Hypothalamus (tissue), 51 donors: ENCODE data around the gene TNRC6C.
A peak's percentile ranks its signal among the peaks of the same experiment; 100 is the strongest.

ENCODE experiments used
- DNase-seq, 51 donors: peaks; one replicate each; lab custom pipeline; 2025; lab: John Stamatoyannopoulos, UW

Gene TNRC6C

GRCh38 chr17:78038748-78039288 lies 80.3 kb downstream of the TNRC6C start:
- DNase-seq, result no peak

GRCh38 chr17:78039581-78039980 lies 81.1 kb downstream of the TNRC6C start:
- DNase-seq, result peak in 4 of 51 donors; percentile 34 to 64 (median 41)

GRCh38 chr17:78040440-78041385 lies 82.2 kb downstream of the TNRC6C start:
- DNase-seq, result peak; percentile 19 to 95 (median 66)

- DNase-seq, result peak in 2 of 51 donors; percentile 57 to 85
These were observed 83.1 kb downstream of the TNRC6C start for GRCh38 chr17:78041386-78042179.

GRCh38 chr17:78042542-78042941 lies 84.0 kb downstream of the TNRC6C start:
- DNase-seq, result no peak

GRCh38 chr17:78043031-78043430 lies 84.5 kb downstream of the TNRC6C start:
- DNase-seq, result no peak

- DNase-seq, result no peak
These were observed 85.9 kb downstream of the TNRC6C start for GRCh38 chr17:78044280-78044835.

GRCh38 chr17:78045316-78045715 lies 86.8 kb downstream of the TNRC6C start:
- DNase-seq, result no peak

- DNase-seq, result no peak
These were observed 88.4 kb downstream of the TNRC6C start for GRCh38 chr17:78046923-78047322.

- no peak for DNase-seq
These were observed 90.1 kb downstream of the TNRC6C start for GRCh38 chr17:78048346-78049292.

- DNase-seq, result no peak
These were observed 91.1 kb downstream of the TNRC6C start for GRCh38 chr17:78049609-78050008.

GRCh38 chr17:78051186-78051972 lies 92.9 kb downstream of the TNRC6C start:
- no peak for DNase-seq

- no peak for DNase-seq
These were observed 95.4 kb downstream of the TNRC6C start for GRCh38 chr17:78053777-78054468.

- no peak for DNase-seq
These were observed 98.7 kb downstream of the TNRC6C start for GRCh38 chr17:78057113-78057740.

GRCh38 chr17:78058001-78058400 lies 99.5 kb downstream of the TNRC6C start:
- DNase-seq, result peak in 1 of 51 donors; percentile 22

GRCh38 chr17:78058581-78058980 lies 100.1 kb downstream of the TNRC6C start:
- no peak for DNase-seq

- no peak for DNase-seq
These were observed 104.1 kb downstream of the TNRC6C start for GRCh38 chr17:78062596-78062995.

- no peak for DNase-seq
These were observed 105.0 kb downstream of the TNRC6C start for GRCh38 chr17:78063489-78063888.
